Stimulated activated CD4-positive, alpha-beta T cell treated with anti-CD3 and anti-CD28 coated beads, Interleukin-1b, Interleukin-23, amount 100 ng/mL, for 1 hour (primary cell): ENCODE measurements around the gene HARS1.
A peak's percentile ranks its signal among the peaks of the same experiment; 100 is the strongest.
"Not testable (repeated sequence)": the region's sequence is repeated elsewhere in the genome, so short reads cannot be mapped to it uniquely, and the experiment has no call there.

Source experiments
- DNase-seq, 2 donors: peaks; one replicate each; pipeline ENCODE4 v3.0.0-alpha.2; 2020; ENCODE audit warnings: low read depth in 2 of 2

Gene HARS1

GRCh38 chr5:140633021-140633471, 58.1 kb downstream of the HARS1 start, which contains the start of gene CD14:
Gene CD14, minus strand, starts transcription at chr5:140633175. Its CDS starts 104 bp downstream, at chr5:140633071.
- DNase-seq: no peak

GRCh38 chr5:140632366-140633020, 58.7 kb downstream of the HARS1 start:
- DNase-seq: peak in 1 of 2 donors; percentile 13

DNA sequence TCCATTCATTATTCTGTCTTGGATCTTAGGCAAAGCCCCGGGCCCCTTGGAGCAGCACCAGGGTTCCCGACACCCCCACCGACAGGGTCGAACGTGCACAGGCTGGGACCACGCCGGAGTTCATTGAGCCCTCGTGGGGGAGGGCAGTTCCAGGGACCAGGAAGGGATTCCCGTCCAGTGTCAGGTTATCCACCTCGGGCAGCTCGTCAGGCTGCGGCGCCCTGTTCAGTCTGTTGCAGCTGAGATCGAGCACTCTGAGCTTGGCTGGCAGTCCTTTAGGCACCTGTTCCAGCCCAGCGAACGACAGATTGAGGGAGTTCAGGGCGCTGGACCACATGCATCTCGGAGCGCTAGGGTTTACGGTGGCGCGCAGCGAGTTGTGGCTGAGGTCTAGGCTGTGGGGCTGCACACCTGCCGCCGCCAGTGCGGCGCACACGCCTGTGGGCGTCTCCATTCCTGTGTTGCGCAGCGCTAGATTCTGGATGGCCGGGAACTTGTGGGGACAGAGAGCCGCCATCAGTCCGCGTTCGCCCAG, 59.3 kb downstream of the HARS1 start:
- no peak for DNase-seq

DNA sequence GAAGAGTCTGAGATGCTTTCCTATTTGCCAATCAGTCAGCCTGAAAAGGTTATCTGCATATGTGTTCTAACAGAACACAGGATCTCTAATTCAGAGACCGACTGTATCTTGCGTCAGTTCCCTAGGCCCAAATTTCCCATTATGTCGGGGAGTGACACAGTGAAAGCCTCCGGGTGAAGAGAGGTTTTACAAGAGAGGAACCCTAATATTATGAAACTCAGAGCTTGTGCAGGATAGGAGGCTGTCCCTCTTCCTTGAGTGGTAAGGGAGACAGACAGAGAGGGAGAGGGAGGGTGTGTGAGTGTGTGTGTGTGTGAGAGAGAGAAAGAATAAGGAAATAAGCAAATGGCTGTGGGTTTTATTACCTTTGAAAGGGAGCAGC, 60.1 kb downstream of the HARS1 start:
- DNase-seq: no peak

DNA sequence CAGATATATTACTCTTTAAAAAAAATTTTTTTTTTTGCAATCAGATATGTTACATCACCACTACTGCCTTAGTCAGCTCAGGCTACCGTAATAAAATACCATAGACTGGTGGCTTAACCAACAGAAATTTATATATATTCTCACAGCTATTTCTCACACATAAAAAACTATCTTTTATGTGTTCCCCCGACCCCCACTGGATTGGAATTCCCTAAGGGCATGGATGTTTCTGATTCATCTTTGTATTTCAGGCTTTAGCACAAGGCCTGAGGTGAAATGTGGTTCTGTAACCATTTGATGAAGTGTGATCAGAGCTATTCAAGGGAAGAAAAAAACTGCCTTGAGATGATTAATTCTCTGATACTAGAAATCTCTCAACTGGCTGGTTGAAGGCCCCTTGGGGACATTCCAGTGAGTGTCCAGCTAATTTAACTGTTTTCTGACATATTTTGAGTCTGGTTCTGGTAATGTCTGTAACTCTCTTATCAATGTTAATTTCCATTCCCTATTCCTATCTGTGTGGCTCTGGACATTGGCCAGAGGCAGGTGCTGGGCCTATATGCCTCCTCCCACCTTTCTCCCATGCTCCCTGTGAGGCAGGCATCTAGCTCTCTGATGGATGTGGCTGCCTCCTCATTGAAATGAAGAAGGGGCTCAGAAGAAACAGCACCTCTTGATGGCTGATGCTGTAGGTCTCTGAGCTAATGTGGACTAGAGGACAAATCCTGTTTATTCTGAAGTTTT, 60.7 kb downstream of the HARS1 start:
- no peak for DNase-seq

DNA sequence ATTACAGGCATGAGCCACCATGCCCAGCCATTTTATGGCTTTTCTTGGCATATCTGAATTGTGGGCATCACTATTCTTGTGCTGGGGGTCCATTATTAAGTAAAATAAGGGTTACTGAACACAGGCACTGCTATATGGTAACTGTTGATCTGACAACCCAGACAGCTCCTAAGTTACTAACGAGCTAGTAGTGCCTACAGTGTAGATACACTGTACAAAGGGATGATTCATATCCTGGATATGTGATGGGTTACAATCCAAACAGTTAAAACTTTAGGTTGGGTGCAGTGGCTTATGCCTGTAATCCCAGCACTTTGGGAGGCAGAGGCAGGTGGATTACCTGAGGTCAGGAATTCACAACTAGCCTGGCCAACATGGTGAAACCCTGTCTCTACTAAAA, 62.5 kb downstream of the HARS1 start:
- no peak for DNase-seq

- no peak for DNase-seq
Observed at GRCh38 chr5:140627972-140628371, 63.2 kb downstream of the HARS1 start.

DNA sequence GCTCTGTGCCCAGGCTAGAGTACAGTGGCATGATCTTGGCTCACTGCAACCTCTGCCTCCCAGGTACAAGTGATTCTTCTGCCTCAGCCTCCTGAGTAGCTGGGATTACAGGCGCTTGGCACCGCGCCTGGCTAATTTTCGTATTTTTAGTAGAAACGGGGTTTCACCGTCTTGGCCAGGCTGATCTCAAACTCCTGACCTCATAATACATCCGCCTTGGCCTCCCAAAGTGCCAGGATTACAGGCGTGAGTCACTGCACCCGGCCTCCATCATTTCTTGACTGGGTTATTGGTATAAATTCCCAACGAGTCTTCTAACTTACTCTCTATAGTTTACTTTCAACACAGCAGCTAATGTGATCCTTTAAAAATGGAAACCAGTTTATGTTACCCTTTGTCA, 66.3 kb downstream of the HARS1 start:
- DNase-seq: not testable (repeated sequence)
